ENCODE measurements around the gene LCN10. TPM values are rescaled to one million over a fixed set of nuclear protein-coding genes. Genes with fewer than 3 reads are reported as not detected.
"Not testable (repeated sequence)": the region's sequence is repeated elsewhere in the genome, so short reads cannot be mapped to it uniquely, and the experiment has no call there.

Gene LCN10
- total and polyA plus RNA-seq, 5 experiments from 2014 or later: 0.60 to 11.1 (median 6.6) TPM

GRCh38 chr9:136711751-136712689 is 30.7 kb downstream of the LCN10 start, which contains the start of gene DIPK1B:
TSS of gene DIPK1B (plus strand) at chr9:136712572. CDS start at chr9:136712666, 94 bp downstream.
- Mint-ChIP-seq H3K4me1 (peaks cover 2 to 14% (median 5%) of the 10 kb centered on the region in 4 donors), H3K9me3 (no peaks in the 10 kb centered on the region), H3K36me3 (no peaks in the 10 kb centered on the region), H3K27me3 (peaks cover 2 to 46% (median 30%) of the 10 kb centered on the region in 5 donors), H3K27ac (no peak within 1 kb of the TSS), H3K4me3 (peak within 1 kb of the TSS; percentile 47 to 82 (median 74))
- POLR2A ChIA-PET: no interaction called here
- DNase-seq (no peak), ATAC-seq (peak; percentile 67 to 74)

- POLR2A ChIA-PET: interaction anchor here (0.7 kb wide), 1 partner anchor 616 kb away, joined by 6 read pairs; no protein-coding TSS in a partner anchor
- not testable (repeated sequence) for H3K27ac Mint-ChIP-seq
- H3K27me3 Mint-ChIP-seq: peaks cover 2 to 45% (median 30%) of the 10 kb centered on the region in 5 donors
These were observed 31.5 kb downstream of the LCN10 start for GRCh38 chr9:136711219-136711648.

GRCh38 chr9:136710543-136710942 is 32.2 kb downstream of the LCN10 start:
- DNase-seq (no peak), ATAC-seq (no peak)
- Mint-ChIP-seq H3K36me3 (no peaks in the 10 kb centered on the region), H3K4me1 (peaks cover 0 to 11% (median 5%) of the 10 kb centered on the region in 4 donors), H3K4me3 (peak overlapping the region in 2 of 10 donors; percentile 41 to 55), H3K27me3 (peaks cover 2 to 38% (median 26%) of the 10 kb centered on the region in 5 donors), H3K27ac (no peak overlapping the region), H3K9me3 (no peaks in the 10 kb centered on the region)
- POLR2A ChIA-PET: interaction anchor here (0.7 kb wide), 1 partner anchor 615 kb away, joined by 6 read pairs; no protein-coding TSS in a partner anchor

More at GRCh38 chr9:136711219-136711648, 31.5 kb downstream of the LCN10 start:
- not testable (repeated sequence) for H3K36me3 Mint-ChIP-seq, H3K9me3 Mint-ChIP-seq, ATAC-seq, DNase-seq
- Mint-ChIP-seq H3K4me1 (peaks cover 2 to 14% (median 5%) of the 10 kb centered on the region in 4 donors), H3K4me3 (peak overlapping the region; percentile 47 to 82 (median 74))

- POLR2A ChIA-PET: no interaction called here
- H3K27ac Mint-ChIP-seq: no peak overlapping the region
- peaks cover 0 to 14% (median 5%) of the 10 kb centered on the region in 4 donors for H3K4me1 Mint-ChIP-seq
- no peaks in the 10 kb centered on the region for H3K9me3 Mint-ChIP-seq
- H3K4me3 Mint-ChIP-seq: no peak overlapping the region
- H3K36me3 Mint-ChIP-seq: no peaks in the 10 kb centered on the region
- DNase-seq: no peak
- no peak for ATAC-seq
- peaks cover 2 to 37% (median 25%) of the 10 kb centered on the region in 5 donors for H3K27me3 Mint-ChIP-seq
These were observed 33.2 kb downstream of the LCN10 start for GRCh38 chr9:136709454-136710109.

- H3K27ac Mint-ChIP-seq: peak overlapping the region in 1 of 10 donors; percentile 53
- no peaks in the 10 kb centered on the region for H3K36me3 Mint-ChIP-seq
- no peak overlapping the region for H3K4me3 Mint-ChIP-seq
- H3K27me3 Mint-ChIP-seq: peaks cover 2 to 22% (median 13%) of the 10 kb centered on the region in 5 donors
- POLR2A ChIA-PET: no interaction called here
- H3K4me1 Mint-ChIP-seq: peaks cover 0 to 12% (median 6%) of the 10 kb centered on the region in 4 donors
- no peak for DNase-seq
- H3K9me3 Mint-ChIP-seq: no peaks in the 10 kb centered on the region
- ATAC-seq: no peak
These were observed 34.8 kb downstream of the LCN10 start for GRCh38 chr9:136707849-136708517.

- POLR2A ChIA-PET: no interaction called here
- Mint-ChIP-seq H3K27ac (no peak overlapping the region), H3K36me3 (no peaks in the 10 kb centered on the region), H3K4me1 (peaks cover 0 to 16% (median 6%) of the 10 kb centered on the region in 4 donors), H3K4me3 (no peak overlapping the region), H3K9me3 (no peaks in the 10 kb centered on the region), H3K27me3 (peaks cover 2 to 21% (median 13%) of the 10 kb centered on the region in 5 donors)
- no peak for DNase-seq
- no peak for ATAC-seq
These were observed 35.7 kb downstream of the LCN10 start for GRCh38 chr9:136707011-136707410.

- Mint-ChIP-seq H3K36me3 (no peaks in the 10 kb centered on the region), H3K27me3 (peaks cover 2 to 10% (median 7%) of the 10 kb centered on the region in 5 donors), H3K4me1 (peaks cover 9 to 26% (median 13%) of the 10 kb centered on the region in 4 donors), H3K4me3 (no peak overlapping the region), H3K27ac (peak overlapping the region in 2 of 10 donors; percentile 3 to 33), H3K9me3 (no peaks in the 10 kb centered on the region)
- DNase-seq (no peak), ATAC-seq (no peak)
- POLR2A ChIA-PET: no interaction called here
These were observed 37.2 kb downstream of the LCN10 start for GRCh38 chr9:136705564-136705963.

- H3K27ac Mint-ChIP-seq, H3K36me3 Mint-ChIP-seq, H3K9me3 Mint-ChIP-seq, H3K27me3 Mint-ChIP-seq, POLR2A ChIA-PET, ATAC-seq, DNase-seq, H3K4me3 Mint-ChIP-seq: not testable (repeated sequence)
- H3K4me1 Mint-ChIP-seq: peaks cover 11 to 32% (median 18%) of the 10 kb centered on the region in 4 donors
These were observed 38.0 kb downstream of the LCN10 start for GRCh38 chr9:136704741-136705140.

- H3K9me3 Mint-ChIP-seq: no peaks in the 10 kb centered on the region
- DNase-seq: no peak
These were observed 39.4 kb downstream of the LCN10 start for GRCh38 chr9:136703276-136703860.

GRCh38 chr9:136701668-136702053 is 41.1 kb downstream of the LCN10 start:
- H3K27me3 Mint-ChIP-seq: peaks cover 0 to 7% (median 0%) of the 10 kb centered on the region in 5 donors
- no peaks in the 10 kb centered on the region for H3K36me3 Mint-ChIP-seq
- H3K4me1 Mint-ChIP-seq: peaks cover 14 to 43% (median 31%) of the 10 kb centered on the region in 4 donors
- no peak for DNase-seq
- peak overlapping the region; percentile 73 to 90 (median 85) for H3K4me3 Mint-ChIP-seq
- POLR2A ChIA-PET: interaction anchor here (0.7 to 2.7 kb wide), 4 partner anchors 13 to 160 kb away, joined by 3 to 19 read pairs (median 5); no protein-coding TSS in a partner anchor
- no peak for ATAC-seq
- peak overlapping the region in 9 of 10 donors; percentile 82 to 96 (median 95) for H3K27ac Mint-ChIP-seq
- no peaks in the 10 kb centered on the region for H3K9me3 Mint-ChIP-seq

More at GRCh38 chr9:136703276-136703860, 39.4 kb downstream of the LCN10 start:
- no peak overlapping the region for H3K4me3 Mint-ChIP-seq
- POLR2A ChIA-PET: interaction anchor here (1.0 kb wide), 2 partner anchors 16 to 23 kb away, joined by 3 read pairs; no protein-coding TSS in a partner anchor
- H3K27ac Mint-ChIP-seq: peak overlapping the region in 5 of 10 donors; percentile 6 to 67 (median 28)
- H3K4me1 Mint-ChIP-seq: peaks cover 11 to 33% (median 19%) of the 10 kb centered on the region in 4 donors
- no peaks in the 10 kb centered on the region for H3K36me3 Mint-ChIP-seq
- ATAC-seq: no peak
- H3K27me3 Mint-ChIP-seq: peaks cover 0 to 3% (median 0%) of the 10 kb centered on the region in 5 donors

- peak in 9 of 10 donors; percentile 31 to 77 (median 65) for DNase-seq
- peak overlapping the region; percentile 73 to 90 (median 85) for H3K4me3 Mint-ChIP-seq
- ATAC-seq: peak; percentile 84
- POLR2A ChIA-PET: interaction anchor here (0.7 to 2.7 kb wide), 4 partner anchors 13 to 1013 kb away, joined by 4 to 19 read pairs (median 4); no protein-coding TSS in a partner anchor
- peaks cover 14 to 43% (median 33%) of the 10 kb centered on the region in 4 donors for H3K4me1 Mint-ChIP-seq
- peak overlapping the region; percentile 82 to 96 (median 95) for H3K27ac Mint-ChIP-seq
- no peaks in the 10 kb centered on the region for H3K36me3 Mint-ChIP-seq
- H3K9me3 Mint-ChIP-seq: no peaks in the 10 kb centered on the region
- peaks cover 0 to 7% (median 0%) of the 10 kb centered on the region in 5 donors for H3K27me3 Mint-ChIP-seq
These were observed 41.6 kb downstream of the LCN10 start for GRCh38 chr9:136700959-136701667.

All from naive thymus-derived CD8-positive, alpha-beta T cell (primary cell).